ENCODE measurements around the gene ITGA2B.
A peak's percentile ranks its signal among the peaks of the same experiment; 100 is the strongest.
"Not testable (repeated sequence)": the region's sequence is repeated elsewhere in the genome, so short reads cannot be mapped to it uniquely, and the experiment has no call there.

ITGA2B gene

GRCh38 chr17:44330263-44330662, 59.2 kb downstream of the ITGA2B start:
- not testable (repeated sequence) for DNase-seq (ENCODE audit: low spot score)

GRCh38 chr17:44329516-44329915, 59.9 kb downstream of the ITGA2B start:
- not testable (repeated sequence) for DNase-seq (ENCODE audit: low spot score)

- no peak for DNase-seq (ENCODE audit: low spot score)
These were observed 61.6 kb downstream of the ITGA2B start for GRCh38 chr17:44327715-44328449.

GRCh38 chr17:44326861-44327444, 62.5 kb downstream of the ITGA2B start:
- DNase-seq (ENCODE audit: low spot score), result peak; percentile 95

GRCh38 chr17:44324571-44325275, 64.7 kb downstream of the ITGA2B start, which contains the start of gene SLC25A39:
Gene SLC25A39, minus strand, starts transcription at chr17:44324823. Its CDS starts 1,261 bp downstream, at chr17:44323562.
- DNase-seq (ENCODE audit: low spot score), result peak; percentile 90

- no peak for DNase-seq (ENCODE audit: low spot score)
These were observed 65.3 kb downstream of the ITGA2B start for GRCh38 chr17:44324092-44324570.

GRCh38 chr17:44323359-44324091, 65.9 kb downstream of the ITGA2B start:
- no peak for DNase-seq (ENCODE audit: low spot score)

GRCh38 chr17:44322236-44322895, 67.1 kb downstream of the ITGA2B start:
- DNase-seq (ENCODE audit: low spot score), result no peak
